Stimulated activated CD8-positive, alpha-beta memory T cell treated with anti-CD3 and anti-CD28 coated beads, Interleukin-4, amount 100 ng/mL, for 1 hour (primary cell): ENCODE data around the gene PAH.
A peak's percentile ranks its signal among the peaks of the same experiment; 100 is the strongest.

Experiments
- DNase-seq, 2 donors: peaks; one replicate each; pipeline ENCODE4 v3.0.0-alpha.2; 2020; ENCODE audit warnings: low read depth in 2 of 2, low spot score in 1 of 2

Gene PAH

DNA sequence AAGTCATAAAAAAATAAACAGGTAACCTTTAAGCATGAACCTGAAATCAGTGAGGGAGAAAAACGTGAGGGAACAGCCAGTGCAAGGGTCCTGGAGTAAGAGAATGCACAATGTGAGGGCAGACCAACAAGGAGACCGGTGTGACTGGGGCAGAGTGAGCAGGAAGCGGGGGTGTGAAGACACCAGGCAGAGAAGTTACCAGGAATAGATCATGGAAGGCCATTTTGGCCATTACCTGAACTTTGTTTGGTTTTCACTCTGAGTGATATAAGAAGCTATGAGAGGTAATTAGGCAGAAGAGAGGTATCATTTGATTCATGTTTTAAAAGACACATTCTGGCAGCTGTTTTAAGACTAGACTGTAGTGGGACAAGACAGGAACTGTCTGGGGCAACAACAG lies 15.0 kb downstream of the PAH start:
- no peak for DNase-seq

DNA sequence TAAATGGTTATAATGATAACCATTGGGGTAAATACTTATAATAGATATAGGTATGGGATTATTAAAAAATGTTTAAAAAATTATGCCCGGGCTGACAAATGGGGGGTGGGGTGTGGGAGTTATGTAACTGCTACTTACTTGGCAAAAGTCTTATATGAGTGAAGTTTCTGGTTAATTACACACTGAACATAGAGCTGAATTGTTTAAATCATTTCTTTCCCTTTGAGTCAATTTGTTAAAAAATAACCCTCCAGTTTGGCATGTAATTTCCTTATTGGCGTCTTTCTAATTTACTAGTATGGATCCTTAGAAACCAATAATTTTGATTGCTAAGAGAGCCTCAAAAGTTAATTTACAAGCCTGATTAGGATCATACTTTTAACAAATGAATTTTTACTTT lies 16.7 kb downstream of the PAH start:
- no peak for DNase-seq

DNA sequence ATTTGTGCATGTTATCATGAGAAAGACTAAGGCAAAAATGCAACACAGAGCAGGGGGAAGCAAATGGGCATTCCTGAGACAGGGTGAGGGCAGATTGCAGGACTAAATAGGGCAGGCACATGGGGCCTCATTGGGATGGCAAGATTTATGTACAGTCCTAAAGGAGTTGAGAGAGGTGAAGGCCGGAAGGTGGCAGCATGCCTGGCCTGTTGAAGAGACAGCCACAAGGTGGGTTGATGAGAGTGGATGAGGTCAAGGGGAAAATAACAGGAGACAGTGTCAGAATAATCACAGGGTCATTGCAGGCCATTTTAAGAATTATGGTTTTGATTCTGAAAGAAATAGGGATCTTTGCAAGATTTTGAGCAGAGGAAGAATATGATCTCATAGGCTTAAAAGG lies 21.0 kb downstream of the PAH start:
- no peak for DNase-seq

DNA sequence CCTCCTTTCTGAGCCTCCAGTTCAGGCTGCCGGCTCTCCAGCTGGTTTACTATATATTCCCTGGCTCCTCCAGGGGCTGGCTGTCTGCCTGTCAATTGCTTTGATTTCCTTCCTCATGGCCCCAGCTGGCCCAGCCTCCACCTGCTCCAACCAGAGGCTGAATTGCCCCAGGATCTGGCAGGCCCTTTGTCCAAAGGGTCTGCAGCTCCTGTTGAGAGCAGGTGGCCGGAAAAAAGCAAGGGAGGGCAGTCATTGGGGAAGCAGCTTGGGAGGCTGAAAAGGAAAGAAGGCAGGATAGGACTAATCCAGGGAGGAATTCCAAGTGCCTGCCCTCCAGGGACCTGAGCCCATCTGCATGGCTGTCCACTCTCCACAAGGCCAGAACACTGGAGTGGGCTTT lies 25.3 kb downstream of the PAH start:
- DNase-seq, result no peak

DNA sequence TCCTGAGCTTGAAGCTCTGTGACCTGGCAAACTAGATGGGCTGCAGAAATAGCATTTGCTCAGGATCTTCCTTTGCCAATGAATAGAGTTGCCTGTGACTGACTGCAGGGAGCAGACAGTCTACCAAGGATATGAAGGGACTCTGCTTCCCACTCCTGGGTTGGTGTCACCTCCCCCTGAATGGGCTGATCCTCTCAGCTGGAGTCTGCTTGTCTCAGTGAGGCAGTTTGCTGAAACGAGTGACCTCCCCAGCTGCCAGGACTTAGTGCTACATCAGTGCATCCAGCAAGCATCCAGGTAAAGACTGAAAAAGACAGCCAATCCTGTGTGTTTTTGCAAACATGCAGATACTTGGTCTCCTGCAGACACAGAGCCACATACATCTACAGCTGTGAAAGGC lies 28.5 kb downstream of the PAH start:
- no peak for DNase-seq

DNA sequence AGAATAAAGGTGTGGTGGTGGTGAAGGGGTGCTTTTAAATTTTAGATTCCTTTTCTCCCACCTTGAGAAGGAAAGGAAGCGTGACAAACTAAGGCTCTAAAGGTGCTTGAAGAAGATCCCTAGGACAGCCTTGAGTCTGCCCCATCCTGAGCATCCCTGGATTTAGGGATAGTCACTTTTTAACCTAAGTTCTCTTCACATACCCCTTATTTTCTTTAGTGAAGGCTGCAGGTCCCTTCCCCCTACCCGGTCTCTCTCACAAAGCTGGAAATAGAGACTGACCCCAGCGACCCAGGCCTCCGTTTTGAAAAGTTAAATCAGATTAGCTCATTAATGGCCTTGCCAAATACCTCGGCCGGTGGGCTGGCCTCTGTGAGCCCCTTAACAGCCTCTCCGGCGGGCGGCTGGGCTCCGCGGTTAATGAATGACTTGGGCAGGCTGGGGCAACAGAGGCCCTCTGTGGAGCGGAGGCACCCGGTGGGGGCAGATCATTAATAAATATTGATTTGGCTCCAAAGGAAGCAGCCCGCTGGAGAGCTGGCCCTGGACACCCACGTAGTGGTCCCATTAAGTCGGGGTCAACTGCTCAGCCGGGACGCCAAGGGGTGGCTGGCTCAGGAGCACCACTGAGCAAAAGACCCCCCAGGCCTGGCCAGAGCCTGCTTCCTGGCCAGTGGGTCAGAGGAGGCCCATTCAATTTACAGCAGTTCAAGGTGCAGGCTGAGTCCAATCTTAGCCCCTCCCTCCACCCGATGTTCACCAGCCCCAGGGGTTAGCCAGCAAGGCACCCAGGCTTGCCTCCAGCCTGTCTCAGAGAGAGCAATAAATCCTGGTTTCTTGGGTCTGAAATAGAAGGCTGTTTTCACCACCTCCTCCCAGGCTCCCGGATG lies 31.8 kb downstream of the PAH start:
- no peak for DNase-seq

DNA sequence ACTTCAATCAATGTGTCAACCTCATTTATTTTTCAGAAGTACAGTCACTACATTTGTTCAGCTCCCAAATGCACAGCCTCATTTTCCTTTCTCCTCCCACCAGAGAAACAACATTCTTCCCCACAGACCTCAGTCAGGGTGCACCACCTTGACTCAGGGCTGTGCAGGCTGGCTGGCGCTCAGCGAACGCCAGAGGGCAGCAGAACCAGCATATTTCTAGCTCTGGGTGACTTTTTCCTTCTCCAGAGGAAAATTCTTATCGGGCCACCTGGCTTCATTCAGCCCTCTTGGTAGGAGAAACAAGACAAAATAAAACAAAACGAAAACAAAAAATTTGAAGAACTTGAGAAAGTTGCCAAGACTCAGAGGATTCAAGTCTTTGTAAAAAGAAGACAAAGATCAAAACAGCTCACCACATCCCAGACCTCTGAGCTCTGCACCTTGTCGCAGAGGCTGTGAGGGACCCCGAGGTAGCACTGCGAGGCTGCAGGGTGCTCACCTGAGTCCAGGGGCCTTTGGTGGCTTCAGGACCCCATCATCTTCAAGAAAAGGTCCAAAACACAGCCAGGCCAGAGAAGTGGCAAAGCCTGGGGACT lies 33.7 kb downstream of the PAH start:
- peak in 1 of 2 donors; percentile 3 for DNase-seq

DNA sequence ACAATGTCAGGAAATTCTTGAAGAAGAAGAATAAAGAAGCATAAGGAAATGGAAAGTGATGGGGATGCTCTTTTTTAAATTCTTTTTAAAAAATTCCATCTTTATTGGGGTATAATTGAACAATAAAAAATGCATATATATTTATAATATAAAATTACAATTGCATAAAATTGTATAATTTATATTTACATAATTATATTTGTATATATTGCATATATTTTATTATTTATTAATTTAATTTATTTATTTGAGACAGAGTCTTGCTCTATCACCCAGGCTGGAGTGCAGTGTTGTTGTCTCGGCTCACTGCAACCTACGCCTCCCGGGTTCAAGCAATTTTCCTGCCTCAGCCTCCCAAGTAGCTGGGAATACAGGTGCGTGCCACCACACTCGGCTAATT lies 36.3 kb downstream of the PAH start:
- DNase-seq, result no peak

DNA sequence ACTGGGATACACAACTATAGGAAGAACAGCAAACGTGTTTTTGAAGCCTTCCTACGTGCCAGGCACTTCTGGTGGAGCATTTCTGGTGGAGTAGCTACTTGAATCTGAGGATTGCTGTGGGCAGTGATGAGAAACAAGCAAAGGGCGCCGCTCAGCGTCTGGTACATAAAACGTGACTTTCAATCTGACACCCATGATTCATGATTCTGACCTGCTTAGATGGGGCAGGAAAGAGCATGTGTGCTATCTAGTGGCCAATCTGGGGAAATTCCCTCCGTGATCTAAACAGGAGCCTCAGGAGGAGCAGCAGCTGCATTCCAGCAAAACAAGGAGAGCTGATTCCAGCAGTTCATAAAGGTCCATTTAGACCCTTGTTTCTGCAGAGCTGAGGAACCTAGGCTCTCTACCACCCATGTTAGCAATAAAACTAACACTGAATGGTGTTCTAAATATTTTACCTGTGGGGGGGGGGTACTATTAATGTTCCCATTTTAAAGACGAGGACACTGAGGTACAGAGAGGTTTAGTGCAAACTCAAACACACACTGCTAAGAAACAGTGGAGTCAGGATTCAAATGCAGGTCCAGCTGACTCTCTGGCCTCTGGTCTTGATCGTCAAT lies 37.8 kb downstream of the PAH start:
- no peak for DNase-seq

DNA sequence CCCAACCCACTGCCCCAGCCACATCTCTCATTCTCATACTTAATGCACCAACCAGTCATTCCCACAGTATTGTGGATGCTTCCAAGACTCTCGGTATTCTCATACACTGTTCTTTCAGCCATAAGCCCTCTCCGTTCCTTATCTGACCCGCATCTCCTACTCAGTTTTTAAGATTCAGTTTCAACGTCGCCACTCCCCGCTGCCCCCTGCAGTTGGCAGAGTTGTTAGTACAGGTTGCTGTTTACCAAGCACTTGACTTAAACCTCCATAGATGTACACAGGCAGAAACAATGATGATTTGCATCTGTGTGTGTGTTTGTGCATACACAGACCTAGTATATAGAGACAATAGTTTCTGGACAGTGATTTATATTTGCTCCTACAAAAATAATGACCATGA lies 40.2 kb downstream of the PAH start:
- no peak for DNase-seq

DNA sequence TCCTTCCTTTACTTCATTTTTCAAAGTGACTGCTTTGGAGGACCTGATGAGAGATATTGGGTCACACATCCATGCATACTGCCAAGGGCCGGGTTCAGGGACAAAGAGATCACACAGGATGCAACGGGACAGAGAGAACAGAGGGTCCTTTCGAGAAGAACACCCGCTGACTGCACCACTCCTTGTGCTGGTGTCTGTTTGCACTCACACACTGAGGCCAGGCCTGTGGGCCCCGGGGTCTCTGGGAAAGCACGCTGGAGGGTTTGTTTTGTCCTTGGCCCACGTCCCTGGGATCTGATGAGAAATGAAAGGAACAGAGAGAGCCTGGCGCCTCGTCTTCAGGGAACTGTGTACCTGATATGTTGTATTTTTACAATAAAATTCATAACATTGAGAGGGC lies 42.2 kb downstream of the PAH start:
- DNase-seq, result no peak

DNA sequence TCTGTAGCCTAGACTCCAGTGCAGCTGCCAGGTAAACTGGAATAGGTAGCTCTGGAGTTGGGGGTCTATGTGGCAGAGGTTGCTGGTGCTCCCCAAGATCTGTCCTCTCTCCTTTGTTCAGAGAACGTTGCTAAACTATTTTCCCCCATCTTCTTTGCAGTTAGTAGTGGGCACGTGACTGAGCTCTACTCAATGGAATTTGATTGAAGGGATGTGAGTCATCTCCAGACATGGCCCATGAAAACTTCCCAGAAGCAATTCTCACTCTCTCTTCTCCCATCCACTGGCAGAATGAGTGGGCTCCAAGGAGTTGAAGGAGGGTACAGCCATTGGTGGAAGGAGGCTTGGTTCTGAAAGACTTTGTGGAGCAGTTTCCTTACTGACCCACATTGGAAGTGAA lies 44.0 kb downstream of the PAH start:
- DNase-seq, result no peak

DNA sequence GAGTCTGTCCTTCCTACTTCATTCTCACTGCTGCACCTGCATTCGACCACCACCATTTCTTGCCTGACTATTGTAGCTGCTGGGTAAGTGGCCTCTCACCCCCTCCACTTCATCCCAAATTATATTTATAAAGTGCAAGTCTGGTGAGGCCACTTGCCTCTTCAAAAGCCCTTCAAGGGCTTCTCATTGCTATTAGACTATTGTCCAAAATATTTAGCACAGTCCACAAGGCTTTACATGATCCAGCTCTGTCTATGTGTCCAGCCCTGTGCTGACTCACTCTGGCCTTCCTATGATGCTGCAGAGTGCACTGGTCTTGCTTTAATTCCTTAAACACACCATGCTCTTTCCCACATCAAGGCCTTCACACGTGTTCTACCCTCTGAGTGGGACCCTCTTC lies 46.0 kb downstream of the PAH start:
- no peak for DNase-seq

DNA sequence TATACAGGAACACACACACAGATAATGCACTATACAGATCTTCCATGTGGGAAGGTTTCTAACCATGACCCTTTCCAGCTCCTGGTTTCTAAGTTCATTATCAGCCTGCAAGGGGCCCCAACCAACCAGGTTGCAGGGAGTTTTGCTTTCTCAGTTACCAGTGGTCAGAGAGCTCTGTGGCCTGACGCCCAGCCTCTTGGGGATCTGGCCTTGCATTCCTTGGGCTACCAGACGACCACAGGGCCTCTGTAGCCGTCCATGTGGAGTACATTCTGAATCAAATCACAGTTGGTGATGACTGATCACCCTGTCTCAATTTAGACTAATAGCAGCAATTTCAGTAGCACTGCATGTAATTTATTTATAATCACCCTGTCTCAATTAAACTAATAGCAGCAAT lies 47.5 kb downstream of the PAH start:
- no peak for DNase-seq

DNA sequence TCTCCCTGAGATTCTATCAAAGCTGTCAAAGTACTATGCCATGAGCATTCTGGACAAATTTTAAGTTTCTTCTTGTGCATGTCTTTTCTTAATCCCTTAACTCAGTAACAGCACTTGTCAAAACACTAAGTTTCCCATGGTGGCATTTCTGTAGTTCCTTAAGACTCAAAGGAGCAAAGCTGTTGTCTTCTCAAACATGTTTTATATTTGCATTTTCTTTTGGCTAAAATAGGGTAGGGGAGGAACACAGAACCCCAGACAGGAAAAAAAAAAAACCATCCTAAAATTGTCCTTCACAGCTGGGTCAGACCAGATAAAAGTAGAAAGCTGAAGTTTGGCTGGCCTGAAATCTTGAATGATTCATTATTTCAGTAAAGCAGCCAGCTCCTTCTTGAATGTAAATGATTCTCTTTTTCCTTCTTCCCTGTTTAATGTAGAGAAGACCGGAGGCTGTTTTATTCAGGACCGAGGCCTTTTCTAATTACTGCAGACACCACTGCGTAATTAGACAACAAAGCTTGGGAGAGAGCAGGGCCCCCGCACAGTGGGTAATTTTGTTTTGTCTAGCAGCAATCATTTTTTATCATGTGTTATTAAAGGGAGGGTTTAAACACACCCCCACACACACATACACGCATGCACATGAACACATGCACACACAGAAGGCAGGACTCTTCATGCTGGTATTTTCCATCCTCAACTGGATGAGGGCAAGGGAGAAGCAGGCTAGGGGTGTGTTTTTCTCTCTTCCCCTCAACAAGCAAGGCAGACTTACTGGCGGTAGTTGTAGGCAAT lies 51.0 kb downstream of the PAH start:
- no peak for DNase-seq

DNA sequence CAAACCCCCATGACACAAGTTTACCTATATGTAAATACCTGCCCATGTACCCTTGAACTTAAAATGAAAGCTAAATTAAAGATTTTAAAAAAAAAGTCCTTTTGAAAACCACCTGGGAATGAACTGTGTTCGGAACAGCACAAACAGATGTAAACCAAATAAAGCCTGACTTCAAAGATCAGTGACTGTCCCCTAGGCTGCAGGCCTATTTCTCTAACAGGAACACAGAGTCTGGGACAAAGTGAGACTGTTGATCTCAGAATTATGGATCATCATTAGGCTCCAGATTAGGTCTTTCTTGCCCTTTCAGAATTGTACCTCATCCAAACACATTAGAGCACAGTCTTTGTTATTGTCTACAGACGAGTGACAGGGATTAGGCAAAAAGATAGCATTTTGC lies 54.6 kb downstream of the PAH start:
- DNase-seq, result no peak

DNA sequence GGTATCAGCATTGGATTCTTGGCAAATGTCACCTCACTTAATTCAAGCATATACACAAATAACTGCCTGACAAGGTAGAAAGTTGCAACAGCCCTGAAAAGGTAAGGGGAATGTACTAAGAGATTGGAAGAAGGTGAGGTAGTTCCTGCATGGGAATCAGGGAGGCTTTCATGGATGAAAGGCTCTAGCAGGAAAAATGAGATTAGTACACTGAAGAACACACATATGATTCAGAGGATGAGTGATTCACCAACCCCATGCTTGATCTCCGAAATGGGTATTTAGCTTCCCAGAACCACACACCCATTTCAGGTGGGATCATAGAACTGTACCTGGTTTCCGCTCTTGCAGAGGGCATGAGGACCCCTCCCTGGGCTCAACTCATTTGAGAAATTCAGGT lies 65.8 kb downstream of the PAH start:
- no peak for DNase-seq

DNA sequence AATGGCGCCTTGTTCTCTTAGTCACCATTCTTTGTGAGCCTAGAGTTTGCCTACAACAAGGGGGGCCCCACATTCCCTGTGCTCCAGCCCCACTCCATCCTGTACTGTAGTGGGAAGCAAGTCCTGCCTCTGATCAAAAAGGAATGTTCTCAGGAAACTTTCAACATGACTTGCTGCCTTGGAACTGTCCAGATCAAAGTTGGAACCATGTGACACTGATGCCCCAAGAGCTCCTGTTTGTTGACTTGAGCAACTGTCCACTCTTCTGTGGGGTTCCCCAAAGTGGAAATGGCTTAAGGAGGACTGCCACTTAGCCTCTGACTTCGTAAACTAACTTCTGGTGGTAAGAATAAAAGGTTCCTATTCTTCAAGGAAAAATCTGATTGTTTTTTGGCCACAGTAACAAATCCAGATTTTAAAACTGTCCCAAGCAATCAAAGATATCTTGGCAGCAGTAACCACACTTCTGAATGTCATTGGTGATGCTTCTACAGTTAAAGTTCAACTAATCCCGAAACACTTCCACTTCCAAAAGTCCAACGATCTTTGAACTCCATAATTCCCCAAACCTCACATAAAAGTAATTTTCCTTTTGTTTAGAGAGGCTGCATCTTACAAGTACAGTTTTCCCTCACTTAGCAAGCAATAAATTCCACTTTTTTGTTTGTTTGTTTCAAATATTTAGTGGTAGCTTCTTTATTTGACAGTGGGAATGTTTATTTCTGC lies 67.2 kb downstream of the PAH start:
- DNase-seq, result no peak

DNA sequence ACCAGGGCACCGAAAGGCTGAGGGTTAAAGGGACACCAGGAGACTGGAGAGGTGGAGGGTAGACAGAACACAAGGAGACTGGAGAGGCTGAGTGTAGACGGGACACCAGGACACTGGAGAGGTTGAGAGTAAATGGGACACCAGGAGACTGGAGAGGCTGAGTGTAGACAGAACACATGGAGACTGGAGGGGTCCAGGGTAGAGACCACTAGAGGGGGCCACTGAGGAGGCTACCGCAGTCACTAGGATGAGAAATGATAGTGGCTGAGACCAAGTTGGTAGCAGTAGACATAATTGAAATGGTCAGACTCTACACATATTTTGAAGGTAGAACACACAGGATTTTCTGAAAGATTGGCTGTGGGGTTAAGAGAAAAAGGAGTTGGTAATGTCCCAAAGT lies 68.2 kb downstream of the PAH start:
- no peak for DNase-seq

DNA sequence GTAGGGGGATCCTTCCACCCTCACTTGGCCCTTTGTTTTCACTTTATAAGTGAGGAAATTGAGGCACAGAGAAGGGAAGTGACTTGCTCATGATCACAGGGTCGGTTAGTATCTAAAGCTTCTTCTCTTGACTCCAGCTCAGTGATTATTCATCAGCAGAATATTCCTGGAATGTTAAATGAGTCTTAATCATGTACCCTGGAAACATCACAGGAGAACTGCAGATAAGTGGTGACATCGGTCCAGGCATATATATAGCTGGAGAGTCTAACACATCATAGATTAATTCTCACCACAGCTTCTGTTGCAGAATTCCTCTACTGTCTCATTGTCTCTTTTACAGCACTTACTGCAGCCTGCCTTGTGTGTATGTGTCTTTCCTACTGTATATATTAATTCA lies 69.9 kb downstream of the PAH start:
- DNase-seq, result no peak
